ENCODE data around the gene FGFR4. TPM values are rescaled to one million over a fixed set of nuclear protein-coding genes. Genes with fewer than 3 reads are reported as not detected.

FGFR4 gene
- total and polyA plus RNA-seq, 2 experiments from 2014 or later, result 43.4 to 150 TPM

DNA sequence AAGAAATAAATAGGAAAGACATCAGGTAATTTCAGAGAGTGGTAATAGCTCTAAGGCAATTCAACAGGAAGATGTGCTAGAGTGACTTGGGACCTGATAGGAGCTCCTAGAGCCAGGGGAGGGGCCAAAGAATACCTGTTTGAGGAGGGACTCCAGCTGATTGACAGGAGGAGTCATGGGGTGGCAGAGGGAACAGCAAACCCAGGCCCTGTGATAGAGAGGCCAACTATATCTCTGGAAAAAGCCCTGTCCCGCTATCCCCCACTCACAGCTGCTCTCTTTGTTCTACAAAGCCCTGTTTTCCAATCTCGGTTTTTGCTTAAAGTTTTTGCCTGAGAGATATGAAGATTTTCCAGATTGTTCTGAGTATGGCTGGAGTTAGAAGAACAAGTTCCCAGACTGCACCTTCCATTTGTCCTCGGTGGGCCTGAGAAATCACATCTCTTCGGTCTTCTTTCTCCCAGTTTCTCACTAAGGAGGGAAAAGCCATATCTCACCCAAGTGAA, 37.8 kb downstream of the FGFR4 start:
- H3K27me3 ChIP-seq (ENCODE audit: insufficient read depth), result no peaks in the 10 kb centered on the region
- H4K20me1 ChIP-seq (replicated peaks; ENCODE audit: insufficient read depth), result no peaks in the 10 kb centered on the region
- no peak overlapping the region for H3K4me3 ChIP-seq
- H3K27me3 Mint-ChIP-seq (ENCODE audit: insufficient read depth, low read depth, poor library complexity), result peaks cover 8% of the 10 kb centered on the region
- DNase-seq (ENCODE audit: low spot score) (peak; percentile 95), ATAC-seq (peak; percentile 100)
- no peaks in the 10 kb centered on the region for H3K4me1 ChIP-seq (ENCODE audit: insufficient read depth)
- H3K4me1 Mint-ChIP-seq, result peaks cover 13% of the 10 kb centered on the region
- no peak overlapping the region for H3K4me2 ChIP-seq
- peak overlapping the region; percentile 68; the same call in 1 of the 2 replicates for H2AFZ ChIP-seq
- H3K9me3 Mint-ChIP-seq, result no peaks in the 10 kb centered on the region
- no peak overlapping the region for H3K27ac Mint-ChIP-seq
- H3K79me2 ChIP-seq (replicated peaks; ENCODE audit: insufficient read depth), result no peaks in the 10 kb centered on the region
- no peak overlapping the region for H3K4me3 Mint-ChIP-seq
- no peak overlapping the region for H3K27ac ChIP-seq (ENCODE audit: low read depth)
- H3K36me3 Mint-ChIP-seq (ENCODE audit: low read depth), result no peaks in the 10 kb centered on the region
- TF ChIP-seq, protein P1, sequence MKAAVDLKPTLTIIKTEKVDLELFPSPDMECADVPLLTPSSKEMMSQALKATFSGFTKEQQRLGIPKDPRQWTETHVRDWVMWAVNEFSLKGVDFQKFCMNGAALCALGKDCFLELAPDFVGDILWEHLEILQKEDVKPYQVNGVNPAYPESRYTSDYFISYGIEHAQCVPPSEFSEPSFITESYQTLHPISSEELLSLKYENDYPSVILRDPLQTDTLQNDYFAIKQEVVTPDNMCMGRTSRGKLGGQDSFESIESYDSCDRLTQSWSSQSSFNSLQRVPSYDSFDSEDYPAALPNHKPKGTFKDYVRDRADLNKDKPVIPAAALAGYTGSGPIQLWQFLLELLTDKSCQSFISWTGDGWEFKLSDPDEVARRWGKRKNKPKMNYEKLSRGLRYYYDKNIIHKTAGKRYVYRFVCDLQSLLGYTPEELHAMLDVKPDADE (IDR thresholded peaks at IDR 0.05), result no peak
- TF ChIP-seq, protein P2, sequence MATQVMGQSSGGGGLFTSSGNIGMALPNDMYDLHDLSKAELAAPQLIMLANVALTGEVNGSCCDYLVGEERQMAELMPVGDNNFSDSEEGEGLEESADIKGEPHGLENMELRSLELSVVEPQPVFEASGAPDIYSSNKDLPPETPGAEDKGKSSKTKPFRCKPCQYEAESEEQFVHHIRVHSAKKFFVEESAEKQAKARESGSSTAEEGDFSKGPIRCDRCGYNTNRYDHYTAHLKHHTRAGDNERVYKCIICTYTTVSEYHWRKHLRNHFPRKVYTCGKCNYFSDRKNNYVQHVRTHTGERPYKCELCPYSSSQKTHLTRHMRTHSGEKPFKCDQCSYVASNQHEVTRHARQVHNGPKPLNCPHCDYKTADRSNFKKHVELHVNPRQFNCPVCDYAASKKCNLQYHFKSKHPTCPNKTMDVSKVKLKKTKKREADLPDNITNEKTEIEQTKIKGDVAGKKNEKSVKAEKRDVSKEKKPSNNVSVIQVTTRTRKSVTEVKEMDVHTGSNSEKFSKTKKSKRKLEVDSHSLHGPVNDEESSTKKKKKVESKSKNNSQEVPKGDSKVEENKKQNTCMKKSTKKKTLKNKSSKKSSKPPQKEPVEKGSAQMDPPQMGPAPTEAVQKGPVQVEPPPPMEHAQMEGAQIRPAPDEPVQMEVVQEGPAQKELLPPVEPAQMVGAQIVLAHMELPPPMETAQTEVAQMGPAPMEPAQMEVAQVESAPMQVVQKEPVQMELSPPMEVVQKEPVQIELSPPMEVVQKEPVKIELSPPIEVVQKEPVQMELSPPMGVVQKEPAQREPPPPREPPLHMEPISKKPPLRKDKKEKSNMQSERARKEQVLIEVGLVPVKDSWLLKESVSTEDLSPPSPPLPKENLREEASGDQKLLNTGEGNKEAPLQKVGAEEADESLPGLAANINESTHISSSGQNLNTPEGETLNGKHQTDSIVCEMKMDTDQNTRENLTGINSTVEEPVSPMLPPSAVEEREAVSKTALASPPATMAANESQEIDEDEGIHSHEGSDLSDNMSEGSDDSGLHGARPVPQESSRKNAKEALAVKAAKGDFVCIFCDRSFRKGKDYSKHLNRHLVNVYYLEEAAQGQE (IDR thresholded peaks at IDR 0.05; ENCODE audit: unreplicated experiment), result no peak
- TF ChIP-seq, protein P3, sequence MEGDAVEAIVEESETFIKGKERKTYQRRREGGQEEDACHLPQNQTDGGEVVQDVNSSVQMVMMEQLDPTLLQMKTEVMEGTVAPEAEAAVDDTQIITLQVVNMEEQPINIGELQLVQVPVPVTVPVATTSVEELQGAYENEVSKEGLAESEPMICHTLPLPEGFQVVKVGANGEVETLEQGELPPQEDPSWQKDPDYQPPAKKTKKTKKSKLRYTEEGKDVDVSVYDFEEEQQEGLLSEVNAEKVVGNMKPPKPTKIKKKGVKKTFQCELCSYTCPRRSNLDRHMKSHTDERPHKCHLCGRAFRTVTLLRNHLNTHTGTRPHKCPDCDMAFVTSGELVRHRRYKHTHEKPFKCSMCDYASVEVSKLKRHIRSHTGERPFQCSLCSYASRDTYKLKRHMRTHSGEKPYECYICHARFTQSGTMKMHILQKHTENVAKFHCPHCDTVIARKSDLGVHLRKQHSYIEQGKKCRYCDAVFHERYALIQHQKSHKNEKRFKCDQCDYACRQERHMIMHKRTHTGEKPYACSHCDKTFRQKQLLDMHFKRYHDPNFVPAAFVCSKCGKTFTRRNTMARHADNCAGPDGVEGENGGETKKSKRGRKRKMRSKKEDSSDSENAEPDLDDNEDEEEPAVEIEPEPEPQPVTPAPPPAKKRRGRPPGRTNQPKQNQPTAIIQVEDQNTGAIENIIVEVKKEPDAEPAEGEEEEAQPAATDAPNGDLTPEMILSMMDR (conservative IDR thresholded peaks at IDR 0.05; ENCODE audit: low read depth in 2 of 2), result no peak
- TF ChIP-seq EZH2 (IDR thresholded peaks at IDR 0.05; ENCODE audit: low read depth, unreplicated experiment), result no peak
- no peak for TF ChIP-seq POLR2AphosphoS5 (IDR thresholded peaks at IDR 0.05; ENCODE audit: low read depth)
- TF ChIP-seq JUNB (IDR thresholded peaks at IDR 0.05; ENCODE audit: unreplicated experiment), result no peak
- TF ChIP-seq ZNF331 (CRISPR knock-in tag; IDR thresholded peaks at IDR 0.05; ENCODE audit: low read depth), result no peak
- no peak for TF ChIP-seq EZH2phosphoT487 (IDR thresholded peaks at IDR 0.05; ENCODE audit: unreplicated experiment)
- no peak for TF ChIP-seq ZNF114 (CRISPR knock-in tag; IDR thresholded peaks at IDR 0.05)
- no peak for TF ChIP-seq NANOG (IDR thresholded peaks at IDR 0.05; ENCODE audit: borderline replicate concordance)
- no peak for TF ChIP-seq CREB1 (CRISPR knock-in tag; IDR thresholded peaks at IDR 0.05; ENCODE audit: low read depth)
- TF ChIP-seq ZNF462 (CRISPR knock-in tag; IDR thresholded peaks at IDR 0.05), result no peak
- TF ChIP-seq STAT1 (IDR thresholded peaks at IDR 0.05; ENCODE audit: unreplicated experiment), result no peak
- peaks cover 5% of the 10 kb centered on the region; the same call in 1 of the 2 replicates for H3K9me2 ChIP-seq (ENCODE audit: insufficient read depth)
- H3K36me3 ChIP-seq (ENCODE audit: insufficient read depth), result no peaks in the 10 kb centered on the region
- H3F3A ChIP-seq (replicated peaks; ENCODE audit: low read depth), result no peaks in the 10 kb centered on the region; the same call in 1 of the 2 replicates

Measured in GM23338 (cell line).